IPS-18a (cell line): ENCODE data around the gene RNF13.
"Not testable (repeated sequence)": the region's sequence is repeated elsewhere in the genome, so short reads cannot be mapped to it uniquely, and the experiment has no call there.

Source experiments
- H3K27ac ChIP-seq: one replicate; pipeline ENCODE4 v1.5.1; 2013; ENCODE audit warnings: low read length
- H3K27me3 ChIP-seq: one replicate; pipeline ENCODE4 v1.6.1; 2013; ENCODE audit warnings: mild to moderate bottlenecking, low read length; ENCODE audit not compliant: control insufficient read depth, insufficient read depth
- H3K36me3 ChIP-seq: one replicate; pipeline ENCODE4 v1.6.1; 2013; ENCODE audit warnings: low read depth, low read length; ENCODE audit not compliant: control insufficient read depth
- H3K4me1 ChIP-seq: one replicate; pipeline ENCODE4 v1.6.1; 2013; ENCODE audit warnings: low read depth, low read length; ENCODE audit not compliant: control insufficient read depth
- H3K4me3 ChIP-seq: one replicate; pipeline ENCODE4 v1.5.1; 2013; ENCODE audit warnings: low read length
- H3K9ac ChIP-seq: one replicate; pipeline ENCODE4 v1.6.1; 2013; ENCODE audit warnings: mild to moderate bottlenecking, low read length, moderate library complexity
- H3K9me3 ChIP-seq: one replicate; pipeline ENCODE4 v1.6.1; 2013; ENCODE audit warnings: low read depth, low read length; ENCODE audit not compliant: control insufficient read depth

RNF13 gene

DNA sequence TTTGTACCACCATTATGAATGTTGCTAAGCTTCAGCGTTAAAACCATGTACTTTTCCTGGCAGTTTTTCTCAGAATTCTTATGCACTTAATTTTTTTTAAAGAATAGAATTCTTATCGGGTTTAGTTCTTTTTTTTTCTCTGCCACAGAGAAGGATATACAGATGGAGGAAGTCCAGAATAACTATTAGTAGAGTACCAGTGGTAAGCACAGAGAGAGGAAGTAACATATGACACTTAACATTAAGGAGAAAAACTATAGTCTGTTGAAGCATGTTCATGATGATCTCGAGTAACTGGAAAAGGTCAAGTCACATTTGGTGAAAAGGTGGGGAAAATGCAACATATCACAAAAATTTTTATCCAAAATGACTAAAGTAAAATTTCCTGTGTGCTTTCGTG, 68.9 kb downstream of the RNF13 start:
- no peaks in the 10 kb centered on the region for H3K9me3 ChIP-seq
- H3K27ac ChIP-seq, result no peak overlapping the region
- H3K9ac ChIP-seq, result no peak overlapping the region
- no peaks in the 10 kb centered on the region for H3K4me1 ChIP-seq
- H3K36me3 ChIP-seq, result no peaks in the 10 kb centered on the region
- H3K4me3 ChIP-seq, result no peak overlapping the region
- no peaks in the 10 kb centered on the region for H3K27me3 ChIP-seq

DNA sequence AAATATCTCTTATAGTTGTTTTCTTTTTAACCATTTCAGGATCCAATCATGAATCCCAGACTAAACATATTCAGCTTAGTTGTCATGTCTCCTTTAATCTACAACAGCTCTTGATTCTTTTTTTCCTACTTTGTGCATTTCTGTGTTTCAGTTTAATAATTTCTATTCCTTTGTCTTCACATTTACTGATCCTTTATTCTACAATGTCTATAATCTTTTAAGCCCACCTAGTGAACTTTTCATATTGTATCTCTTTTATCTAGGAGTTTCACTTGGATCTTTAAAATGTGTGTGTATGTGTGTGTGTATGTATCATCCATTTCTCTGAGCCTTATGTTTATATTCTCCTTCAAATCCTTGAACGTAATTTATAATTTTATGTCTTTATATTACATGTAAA, 70.1 kb downstream of the RNF13 start:
- no peak overlapping the region for H3K9ac ChIP-seq
- H3K9me3 ChIP-seq, result no peaks in the 10 kb centered on the region
- no peak overlapping the region for H3K27ac ChIP-seq
- no peaks in the 10 kb centered on the region for H3K4me1 ChIP-seq
- no peak overlapping the region for H3K4me3 ChIP-seq
- no peaks in the 10 kb centered on the region for H3K36me3 ChIP-seq
- H3K27me3 ChIP-seq, result no peaks in the 10 kb centered on the region

DNA sequence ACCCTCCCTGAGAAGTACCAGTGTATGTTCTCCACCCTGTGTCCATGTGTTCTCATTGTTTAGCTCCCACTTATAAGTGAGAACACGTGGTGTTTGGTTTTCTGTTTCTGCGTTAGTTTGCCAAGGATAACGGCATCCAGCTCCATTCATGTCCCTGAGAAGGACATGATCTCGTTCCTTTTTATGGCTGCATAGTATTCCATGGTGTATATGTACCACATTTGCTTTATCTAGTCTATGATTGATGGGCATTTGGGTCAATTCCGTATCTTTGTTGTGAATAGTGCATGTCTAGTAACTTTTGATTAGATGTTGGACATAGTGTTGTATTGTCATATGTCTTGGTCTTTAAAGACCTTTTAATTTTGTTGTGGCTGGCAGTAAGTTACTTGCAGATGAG, 70.8 kb downstream of the RNF13 start:
- not testable (repeated sequence) for H3K9ac ChIP-seq, H3K4me3 ChIP-seq, H3K27me3 ChIP-seq, H3K27ac ChIP-seq, H3K9me3 ChIP-seq, H3K36me3 ChIP-seq, H3K4me1 ChIP-seq

DNA sequence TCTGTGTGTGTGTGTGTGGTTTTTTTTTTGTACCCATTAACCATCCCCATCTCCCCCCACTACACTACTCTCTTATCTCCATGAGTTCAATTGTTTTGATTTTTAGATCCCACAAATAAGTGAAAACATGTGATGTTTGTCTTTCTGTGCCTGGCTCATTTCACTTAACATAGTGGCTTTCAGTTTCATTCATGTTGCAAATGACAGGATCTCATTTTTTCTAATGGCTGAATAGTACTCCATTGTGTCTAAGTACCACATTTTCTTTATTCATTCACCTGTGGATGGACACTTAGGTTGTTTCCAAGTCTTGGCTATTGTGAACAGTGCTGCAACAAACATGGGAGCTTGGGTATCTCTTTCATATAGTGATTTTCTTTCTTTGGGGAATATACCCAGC, 71.8 kb downstream of the RNF13 start:
- not testable (repeated sequence) for H3K9ac ChIP-seq, H3K4me1 ChIP-seq, H3K9me3 ChIP-seq, H3K27ac ChIP-seq, H3K27me3 ChIP-seq, H3K4me3 ChIP-seq, H3K36me3 ChIP-seq

DNA sequence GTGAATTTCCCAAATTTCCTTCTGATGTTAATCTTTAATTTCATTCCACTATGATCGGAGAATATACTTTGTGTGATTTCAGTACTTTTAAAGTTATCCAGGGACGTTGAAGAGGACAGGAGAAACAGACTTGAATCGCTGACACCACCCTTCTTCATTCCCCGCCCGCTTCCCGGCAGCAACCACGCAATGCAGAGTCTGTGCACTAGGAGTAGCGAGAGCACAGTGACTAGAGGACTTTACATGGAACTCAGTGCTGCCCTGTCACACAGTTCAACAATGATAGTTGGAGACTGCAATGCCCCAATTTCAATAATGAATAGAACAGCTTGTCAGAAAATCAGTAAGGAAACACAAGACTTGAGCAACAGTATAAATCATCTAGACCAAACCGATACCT, 73.9 kb downstream of the RNF13 start:
- Histone ChIP-seq H3K4me3 (no peak overlapping the region), H3K4me1 (no peaks in the 10 kb centered on the region), H3K27ac (no peak overlapping the region), H3K9ac (no peak overlapping the region), H3K27me3 (no peaks in the 10 kb centered on the region), H3K36me3 (no peaks in the 10 kb centered on the region), H3K9me3 (no peaks in the 10 kb centered on the region)

DNA sequence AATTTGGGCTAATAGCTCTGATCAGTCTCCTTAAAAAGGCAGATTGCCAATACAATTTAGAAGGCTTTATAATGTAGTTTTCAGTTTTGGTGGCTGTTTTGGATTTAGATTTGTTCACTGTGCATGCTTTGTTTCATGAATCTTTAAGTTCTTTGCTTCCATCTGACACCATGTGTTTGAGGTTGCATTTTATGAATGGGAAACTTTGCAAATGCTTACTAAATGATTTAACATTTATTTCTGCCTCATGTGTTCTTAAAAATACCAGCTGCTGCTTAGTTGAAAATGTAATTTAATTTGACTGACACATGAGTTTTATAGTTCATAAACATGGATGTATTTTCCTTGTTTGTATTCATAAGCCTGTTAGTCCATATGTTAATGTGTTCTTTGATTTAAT, 78.6 kb downstream of the RNF13 start:
- no peaks in the 10 kb centered on the region for H3K36me3 ChIP-seq
- H3K27ac ChIP-seq, result no peak overlapping the region
- H3K4me3 ChIP-seq, result no peak overlapping the region
- H3K27me3 ChIP-seq, result no peaks in the 10 kb centered on the region
- no peak overlapping the region for H3K9ac ChIP-seq
- no peaks in the 10 kb centered on the region for H3K4me1 ChIP-seq
- H3K9me3 ChIP-seq, result no peaks in the 10 kb centered on the region

DNA sequence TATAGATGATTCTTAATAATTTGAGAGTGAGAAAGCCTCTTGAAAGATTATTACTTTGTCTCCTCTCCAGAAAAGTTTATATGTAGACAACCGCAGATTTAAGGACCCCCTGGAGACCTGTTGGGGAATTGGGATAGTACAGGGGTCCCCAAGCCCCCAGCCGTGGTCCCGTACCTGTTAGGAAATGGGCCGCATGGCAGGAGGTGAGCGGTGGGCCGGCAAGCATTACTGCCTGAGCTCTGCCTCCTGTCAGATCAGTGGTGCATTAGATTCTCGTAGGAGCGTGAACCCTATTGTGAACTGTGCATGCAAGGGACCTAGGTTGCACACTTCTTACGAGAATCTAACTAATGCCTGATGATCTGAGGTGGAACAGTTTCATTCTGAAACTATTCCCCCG, 79.4 kb downstream of the RNF13 start:
- no peaks in the 10 kb centered on the region for H3K9me3 ChIP-seq

DNA sequence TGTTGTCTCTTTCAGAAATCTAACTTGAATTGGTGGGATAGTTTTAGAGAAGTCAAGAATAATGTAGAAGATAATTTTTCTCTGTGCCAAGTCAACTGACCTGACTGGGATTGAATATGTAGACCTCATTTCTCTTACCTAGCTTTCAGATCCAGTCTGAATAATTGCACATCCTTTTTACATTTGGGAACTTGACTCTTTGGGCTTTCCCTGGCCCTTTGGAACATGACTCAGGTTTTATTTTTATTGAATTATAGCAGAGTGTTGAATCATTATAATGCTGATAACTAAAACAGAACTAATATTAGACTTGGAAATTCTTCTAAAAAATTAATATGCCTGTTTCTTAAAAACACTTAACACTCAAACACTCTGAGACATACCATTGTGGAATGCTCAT, 81.2 kb downstream of the RNF13 start:
- H3K9me3 ChIP-seq, result no peaks in the 10 kb centered on the region
- no peaks in the 10 kb centered on the region for H3K27me3 ChIP-seq
- H3K4me1 ChIP-seq, result no peaks in the 10 kb centered on the region
- H3K4me3 ChIP-seq, result no peak overlapping the region
- H3K36me3 ChIP-seq, result peaks cover 3% of the 10 kb centered on the region
- no peak overlapping the region for H3K27ac ChIP-seq
- no peak overlapping the region for H3K9ac ChIP-seq

More for the DNA sequence above, 79.4 kb downstream of the RNF13 start:
- no peak overlapping the region for H3K4me3 ChIP-seq
- H3K27me3 ChIP-seq, result no peaks in the 10 kb centered on the region
- H3K4me1 ChIP-seq, result no peaks in the 10 kb centered on the region
- peaks cover 2% of the 10 kb centered on the region for H3K36me3 ChIP-seq
- no peak overlapping the region for H3K27ac ChIP-seq
- H3K9ac ChIP-seq, result no peak overlapping the region

DNA sequence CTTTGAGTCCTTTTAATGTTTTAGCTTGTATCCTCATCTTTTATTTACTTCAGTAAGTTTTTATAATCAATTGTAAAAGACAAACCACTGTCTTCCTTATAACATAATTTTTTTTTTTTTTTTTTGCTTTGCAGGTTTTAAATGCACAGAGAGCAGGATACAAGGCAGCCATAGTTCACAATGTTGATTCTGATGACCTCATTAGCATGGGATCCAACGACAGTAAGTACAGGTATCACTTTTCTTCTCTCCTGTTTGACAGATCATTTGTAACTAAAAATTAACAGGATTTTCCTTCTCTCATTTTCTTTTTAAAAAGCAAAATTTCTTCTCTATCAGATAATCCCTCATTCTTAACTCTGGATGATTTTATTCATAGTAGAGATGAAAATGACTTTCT, 82.3 kb downstream of the RNF13 start:
- Histone ChIP-seq H3K27ac (no peak overlapping the region), H3K9ac (no peak overlapping the region), H3K27me3 (no peaks in the 10 kb centered on the region), H3K36me3 (peaks cover 3% of the 10 kb centered on the region), H3K9me3 (no peaks in the 10 kb centered on the region), H3K4me3 (no peak overlapping the region), H3K4me1 (no peaks in the 10 kb centered on the region)

DNA sequence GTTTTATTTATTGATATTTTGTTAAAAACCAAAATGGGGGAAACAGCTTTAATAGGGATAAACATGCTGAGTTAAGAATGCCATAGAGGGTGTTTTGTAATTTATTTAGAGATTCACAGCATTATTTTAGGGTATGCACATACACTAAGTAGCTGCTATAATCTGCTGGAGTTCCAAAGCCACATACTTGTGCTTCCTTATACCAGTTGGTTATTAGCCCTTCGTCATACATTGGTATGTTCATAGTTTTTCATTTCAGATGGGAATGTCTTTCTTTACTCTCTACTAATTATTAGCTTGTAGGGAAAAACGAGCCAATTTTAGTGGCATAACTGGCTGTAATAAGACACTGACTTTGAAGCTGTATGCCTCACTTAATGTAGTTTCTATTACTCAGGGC, 82.8 kb downstream of the RNF13 start:
- Histone ChIP-seq H3K9me3 (no peaks in the 10 kb centered on the region), H3K4me3 (no peak overlapping the region), H3K27ac (no peak overlapping the region), H3K27me3 (no peaks in the 10 kb centered on the region), H3K9ac (no peak overlapping the region), H3K36me3 (peaks cover 3% of the 10 kb centered on the region), H3K4me1 (no peaks in the 10 kb centered on the region)

DNA sequence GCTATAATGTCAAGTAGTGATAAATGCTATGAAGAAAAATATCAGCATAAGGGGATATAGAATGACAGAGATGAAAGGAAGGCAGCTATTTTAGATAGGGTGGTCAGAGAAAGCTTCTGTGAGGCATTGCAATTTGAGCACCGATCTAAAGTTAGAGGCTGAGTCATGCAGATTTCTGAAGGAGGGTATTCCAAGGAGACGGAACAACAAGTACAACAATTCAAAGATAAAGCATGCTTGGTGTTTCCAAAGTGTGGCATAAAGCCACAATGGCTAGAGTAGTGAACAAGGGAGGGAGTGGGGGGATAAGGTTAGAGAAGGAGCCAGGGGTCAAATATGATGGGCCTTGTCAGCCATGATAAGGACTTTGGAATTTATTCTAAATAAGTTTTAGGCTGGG, 85.8 kb downstream of the RNF13 start:
- Histone ChIP-seq H3K4me3 (no peak overlapping the region), H3K9me3 (no peaks in the 10 kb centered on the region), H3K36me3 (peaks cover 3% of the 10 kb centered on the region), H3K27ac (no peak overlapping the region), H3K4me1 (peaks cover 4% of the 10 kb centered on the region), H3K27me3 (no peaks in the 10 kb centered on the region), H3K9ac (no peak overlapping the region)

DNA sequence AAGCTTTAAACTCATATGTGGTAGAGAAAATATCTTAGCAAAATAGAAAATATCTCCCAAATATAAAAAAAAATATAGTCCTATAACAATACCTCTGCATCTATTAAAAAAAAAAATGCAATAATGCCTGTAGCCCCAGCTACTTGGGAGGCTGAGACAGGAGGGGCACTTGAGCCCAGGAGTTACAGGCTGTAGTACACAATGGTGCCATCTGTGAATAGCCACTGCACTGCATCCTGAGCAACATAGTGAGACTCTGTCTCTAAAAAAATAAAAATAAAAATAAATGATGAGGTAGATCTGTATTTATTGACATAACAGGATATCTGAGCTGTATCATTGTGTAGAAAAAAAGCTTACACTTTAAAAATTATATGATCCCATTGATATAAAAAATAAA, 87.3 kb downstream of the RNF13 start:
- H3K4me3 ChIP-seq, result no peak overlapping the region
- H3K4me1 ChIP-seq, result peaks cover 4% of the 10 kb centered on the region
- peaks cover 3% of the 10 kb centered on the region for H3K36me3 ChIP-seq
- H3K27me3 ChIP-seq, result no peaks in the 10 kb centered on the region
- H3K9me3 ChIP-seq, result no peaks in the 10 kb centered on the region
- no peak overlapping the region for H3K27ac ChIP-seq
- H3K9ac ChIP-seq, result no peak overlapping the region

DNA sequence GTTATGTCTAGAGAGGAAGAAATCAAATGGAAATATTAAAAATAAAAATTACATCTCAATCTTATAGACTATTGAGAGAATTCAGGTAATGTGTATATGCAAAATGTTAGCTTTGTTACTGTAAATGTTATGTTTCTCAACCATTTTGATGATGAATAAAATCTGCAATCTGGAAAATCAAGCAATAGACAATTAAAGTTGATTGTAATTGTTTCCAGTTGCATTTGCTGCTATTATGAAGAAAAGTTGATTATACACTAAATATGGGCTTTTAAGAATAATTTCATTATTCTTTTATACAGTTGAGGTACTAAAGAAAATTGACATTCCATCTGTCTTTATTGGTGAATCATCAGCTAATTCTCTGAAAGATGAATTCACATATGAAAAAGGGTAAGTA, 88.8 kb downstream of the RNF13 start:
- H3K27ac ChIP-seq, result no peak overlapping the region
- H3K4me3 ChIP-seq, result no peak overlapping the region
- peaks cover 3% of the 10 kb centered on the region for H3K36me3 ChIP-seq
- no peaks in the 10 kb centered on the region for H3K9me3 ChIP-seq
- no peaks in the 10 kb centered on the region for H3K27me3 ChIP-seq
- peaks cover 4% of the 10 kb centered on the region for H3K4me1 ChIP-seq
- H3K9ac ChIP-seq, result no peak overlapping the region
